Upper lobe of left lung (tissue), 4 donors: ENCODE data around the gene GLS.

Experiments
- EP300 ChIP-seq, 4 donors: sonication (generic); formaldehyde crosslinking; IDR thresholded peaks; one replicate each; pipeline ENCODE4 v1.5.1; 2017; ENCODE audit warnings: antibody characterized with exemption in 4 of 4, control low read depth in 2 of 4
- POLR2A ChIP-seq, 4 donors: fragments of 450-650 bp; IDR thresholded peaks; one replicate each; pipeline ENCODE4 v1.5.1; 2016 to 2017; ENCODE audit warnings: antibody characterized with exemption in 4 of 4, mild to moderate bottlenecking in 2 of 4
- TF ChIP-seq, protein P1 (sequence below), 6 experiments: fragments of 450-650 bp in 4 of 6; fragments of 200-600 bp in 2 of 6; sonication (generic) in 2 of 6; IDR thresholded peaks; one replicate each; pipeline ENCODE4 v1.5.1; 2016 to 2019; ENCODE audit warnings: antibody characterized with exemption in 6 of 6

DNA sequence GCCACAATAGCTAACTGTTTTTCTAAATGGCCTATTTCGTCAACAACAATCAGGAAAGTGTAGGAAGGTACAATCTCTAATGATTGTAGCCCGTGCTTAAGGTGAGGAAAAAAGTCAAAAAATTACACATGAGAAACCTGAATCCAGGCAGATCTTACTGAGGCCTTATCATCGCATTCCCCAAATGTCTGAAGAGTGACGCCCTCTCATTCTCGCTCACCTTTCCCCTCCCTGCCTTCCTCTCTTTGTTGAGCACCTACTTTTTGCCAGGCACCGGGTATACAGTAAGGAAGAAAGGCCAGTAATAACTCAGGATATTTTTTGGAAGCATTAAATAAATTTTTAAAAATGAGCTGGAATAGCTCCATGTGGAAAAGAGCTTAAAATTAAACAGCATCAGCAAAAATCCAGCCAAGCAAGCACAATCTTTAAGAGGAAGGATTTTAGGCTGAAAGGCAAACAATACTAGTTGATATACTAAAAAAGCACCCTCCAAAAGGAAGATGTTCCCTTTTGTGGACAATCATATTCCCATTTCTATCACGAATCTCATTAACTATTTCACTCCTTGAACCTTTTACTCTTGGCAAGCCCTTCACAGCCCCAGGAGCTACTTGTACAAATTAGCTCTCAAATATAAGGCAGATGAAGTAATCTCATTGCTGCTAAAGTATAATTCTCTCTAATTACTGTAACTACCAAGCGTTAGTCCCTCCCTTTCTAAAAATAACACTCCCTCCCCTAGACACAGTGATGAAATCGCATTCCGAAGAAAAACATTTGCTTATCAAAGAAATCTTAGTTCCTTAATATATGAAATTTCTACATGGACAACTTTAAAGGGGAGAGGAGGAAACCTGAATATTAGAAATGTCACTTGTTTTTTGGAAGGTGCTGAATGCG lies 93.4 kb downstream of the GLS start:
- TF ChIP-seq, protein P1, sequence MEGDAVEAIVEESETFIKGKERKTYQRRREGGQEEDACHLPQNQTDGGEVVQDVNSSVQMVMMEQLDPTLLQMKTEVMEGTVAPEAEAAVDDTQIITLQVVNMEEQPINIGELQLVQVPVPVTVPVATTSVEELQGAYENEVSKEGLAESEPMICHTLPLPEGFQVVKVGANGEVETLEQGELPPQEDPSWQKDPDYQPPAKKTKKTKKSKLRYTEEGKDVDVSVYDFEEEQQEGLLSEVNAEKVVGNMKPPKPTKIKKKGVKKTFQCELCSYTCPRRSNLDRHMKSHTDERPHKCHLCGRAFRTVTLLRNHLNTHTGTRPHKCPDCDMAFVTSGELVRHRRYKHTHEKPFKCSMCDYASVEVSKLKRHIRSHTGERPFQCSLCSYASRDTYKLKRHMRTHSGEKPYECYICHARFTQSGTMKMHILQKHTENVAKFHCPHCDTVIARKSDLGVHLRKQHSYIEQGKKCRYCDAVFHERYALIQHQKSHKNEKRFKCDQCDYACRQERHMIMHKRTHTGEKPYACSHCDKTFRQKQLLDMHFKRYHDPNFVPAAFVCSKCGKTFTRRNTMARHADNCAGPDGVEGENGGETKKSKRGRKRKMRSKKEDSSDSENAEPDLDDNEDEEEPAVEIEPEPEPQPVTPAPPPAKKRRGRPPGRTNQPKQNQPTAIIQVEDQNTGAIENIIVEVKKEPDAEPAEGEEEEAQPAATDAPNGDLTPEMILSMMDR (IDR thresholded peaks at IDR 0.05) = no peak
- no peak for TF ChIP-seq EP300 (IDR thresholded peaks at IDR 0.05)
- no peak for TF ChIP-seq POLR2A (IDR thresholded peaks at IDR 0.05)
